Measurements from ENCODE around the gene MZB1. TPM values are rescaled to one million over a fixed set of nuclear protein-coding genes. Genes with fewer than 3 reads are reported as not detected.

Gene MZB1
- total and polyA plus RNA-seq, 2 of the 8 experiments (the other 6 are each of a cell fraction or from before 2014, with no cell fraction given) = 0.39 to 0.47 TPM

DNA sequence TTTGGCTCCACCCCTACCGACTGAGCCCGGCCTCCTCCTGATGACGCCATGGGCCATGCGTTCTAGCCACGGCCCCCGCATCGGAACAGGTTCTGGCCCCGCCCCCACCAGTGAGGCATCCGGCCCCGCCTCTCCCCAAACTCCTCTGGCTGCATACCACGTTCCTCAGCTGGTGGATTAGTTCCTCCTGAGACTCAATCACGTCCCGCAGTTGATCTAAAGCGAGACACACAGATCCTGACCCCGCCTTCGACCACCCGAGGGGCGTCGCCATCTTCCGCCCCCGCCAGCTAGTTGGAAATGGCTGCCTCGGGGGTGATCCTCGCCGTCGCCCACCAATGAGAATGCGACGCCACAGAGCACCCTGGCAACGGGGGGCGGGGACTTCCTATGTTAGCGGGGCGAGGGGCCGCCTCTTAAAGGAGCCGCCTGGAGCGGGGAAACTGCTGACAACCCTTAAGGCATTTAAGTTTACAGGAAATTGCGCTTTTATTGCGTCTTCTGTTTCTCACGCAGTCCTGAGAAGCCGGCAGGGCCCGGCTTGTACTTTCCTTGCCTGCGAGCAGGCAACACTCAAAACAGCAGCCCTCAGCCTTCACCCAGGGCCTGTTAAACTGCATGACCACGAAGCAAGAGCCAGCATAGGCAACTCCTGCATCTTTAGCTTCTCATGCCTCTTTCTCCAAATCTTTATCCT is 14.2 kb upstream of the MZB1 start, which contains the start of gene SPATA24:
TSS of gene SPATA24 (minus strand) at position 303 of the 697 bp plus-strand sequence. CDS start at position 274, 29 bp downstream.
- H3K4me1 ChIP-seq (replicated peaks in 1 of 4; ENCODE audit: control insufficient read depth in 3 of 4, insufficient read depth in 4 of 4, low read length in 3 of 4) = peaks cover 0 to 8% (median 4%) of the 10 kb centered on the region in 4 experiments; a peak in 6 of 7 replicates
- FAIRE-seq = no peak
- TF ChIP-seq GABPA (IDR thresholded peaks at IDR 0.05; ENCODE audit: borderline replicate concordance, insufficient read depth, low read length) (no peak), BRCA1 (IDR thresholded peaks at IDR 0.05; ENCODE audit: low read depth, low read length) (no peak), E2F6 (IDR thresholded peaks at IDR 0.05) (0 out of 2 replicates have a peak, but pooled peaks have one; percentile 13), SP1 (IDR thresholded peaks at IDR 0.05; ENCODE audit: low read depth, low read length) (peak; percentile 58; the same call in 1 of the 2 replicates), TEAD4 (IDR thresholded peaks at IDR 0.05; ENCODE audit: low read depth, low read length) (peak; percentile 56; the same call in 1 of the 2 replicates), HDAC2 (IDR thresholded peaks at IDR 0.05; ENCODE audit: borderline replicate concordance in 1 of 2, low read depth in 2 of 2, low read length in 2 of 2) (0 out of 4 replicates have a peak, but pooled peaks of 1 of the 2 experiments have one; percentile 48), FOSL1 (IDR thresholded peaks at IDR 0.05; ENCODE audit: insufficient read depth, low read depth, low read length) (no peak), CREB1 (IDR thresholded peaks at IDR 0.05) (peak; percentile 91), SP4 (IDR thresholded peaks at IDR 0.05; ENCODE audit: low read length) (no peak), POLR2AphosphoS5 (IDR thresholded peaks at IDR 0.05; ENCODE audit: low read depth, low read length) (peak; percentile 86), EGR1 (IDR thresholded peaks at IDR 0.05; ENCODE audit: borderline replicate concordance, low read depth, low read length) (peak; percentile 96; the same call in 1 of the 2 replicates)

More for the DNA sequence above, 14.2 kb upstream of the MZB1 start, which contains the start of gene SPATA24:
- Histone ChIP-seq H2BK15ac (ENCODE audit: low read length) (peak within 1 kb of the TSS; percentile 92; the same call in 1 of the 2 replicates), H3K9ac (replicated peaks in 1 of 4; ENCODE audit: extremely low read depth in 1 of 4, low read depth in 3 of 4, low read length in 3 of 4) (peak within 1 kb of the TSS in 3 of 4 experiments; percentile 92 to 97 (median 93); a peak in 6 of 7 replicates), H3K9me3 (ENCODE audit: insufficient read depth in 2 of 2, low read depth in 1 of 2, low read length in 1 of 2) (no peaks in the 10 kb centered on the region), H2BK120ac (replicated peaks; ENCODE audit: low read depth, low read length) (peak within 1 kb of the TSS; percentile 75), H3K79me2 (ENCODE audit: control insufficient read depth in 1 of 2, insufficient read depth in 2 of 2, low read length in 2 of 2) (no peaks in the 10 kb centered on the region; a peak in 2 of 4 replicates), H2BK20ac (ENCODE audit: low read length) (peak within 1 kb of the TSS; percentile 98), H3K36me3 (ENCODE audit: control insufficient read depth in 2 of 4, insufficient read depth in 4 of 4, low read length in 3 of 4) (peaks cover 0 to 6% (median 3%) of the 10 kb centered on the region in 4 experiments; a peak in 2 of 8 replicates), H2AK5ac (ENCODE audit: low read depth, low read length) (no peak within 1 kb of the TSS), H3K4ac (replicated peaks; ENCODE audit: insufficient read length, low read depth, low read length) (no peak within 1 kb of the TSS), H4K8ac (ENCODE audit: extremely low read depth, insufficient read depth, low read length) (peak within 1 kb of the TSS; percentile 94; the same call in 1 of the 2 replicates), H4K20me1 (replicated peaks in 1 of 2; ENCODE audit: control insufficient read depth in 1 of 2, insufficient read depth in 2 of 2, low read length in 2 of 2) (peaks cover 0 to 1% of the 10 kb centered on the region in 2 experiments), H3K4me3 (ENCODE audit: extremely low read depth in 1 of 4, insufficient read depth in 2 of 4, low read depth in 3 of 4, low read length in 4 of 4) (peak within 1 kb of the TSS; percentile 72 to 84 (median 80)), H3K23ac (ENCODE audit: insufficient read length) (no peak within 1 kb of the TSS), H3K27me3 (replicated peaks in 1 of 4; ENCODE audit: control insufficient read depth in 3 of 4, extremely low read depth in 1 of 4, insufficient read depth in 3 of 4, low read length in 3 of 4) (0 out of 7 replicates have a peak, but pooled peaks cover 0 to 4% (median 0%) of the 10 kb centered on the region in 4 experiments), H3K79me1 (ENCODE audit: low read depth, low read length) (no peaks in the 10 kb centered on the region), H2BK12ac (ENCODE audit: low read depth, low read length) (peak within 1 kb of the TSS; percentile 96), H3K4me2 (ENCODE audit: insufficient read depth in 1 of 2, low read depth in 2 of 2, low read length in 2 of 2) (peak within 1 kb of the TSS; percentile 74 to 96), H3K18ac (ENCODE audit: extremely low read depth, low read length) (peak within 1 kb of the TSS; percentile 100), H4K5ac (ENCODE audit: insufficient read length, low read depth, low read length) (peak within 1 kb of the TSS; percentile 100), H2AFZ (ENCODE audit: low read length) (peak within 1 kb of the TSS; percentile 88), H3K56ac (replicated peaks; ENCODE audit: insufficient read length, low read depth, low read length) (peak within 1 kb of the TSS; percentile 91), H3K27ac (ENCODE audit: low read depth, low read length) (peak within 1 kb of the TSS; percentile 94), H3K23me2 (ENCODE audit: low read depth, low read length) (peaks cover 4% of the 10 kb centered on the region; the same call in 1 of the 2 replicates), H4K91ac (replicated peaks; ENCODE audit: insufficient read length, low read length) (peak within 1 kb of the TSS; percentile 95), H3K14ac (ENCODE audit: insufficient read length) (no peak within 1 kb of the TSS), H2BK5ac (ENCODE audit: low read depth, low read length) (peak within 1 kb of the TSS; percentile 99)
- peak; percentile 87 to 95 for DNase-seq (ENCODE audit: low read depth in 1 of 2, low spot score in 2 of 2)
- ChIA-PET POLR2A (ENCODE audit: partially characterized antibody) (interaction anchor here (0.6 to 2.8 kb wide), 15 partner anchors 8 to 761 kb away, joined by 3 to 16 read pairs (median 4); partner anchors contain the start of genes DNAJC18 and MATR3), CTCF (ENCODE audit: partially characterized antibody) (interaction anchor here (2.3 to 2.7 kb wide), 4 partner anchors 7 to 17 kb away, joined by 9 to 16 read pairs (median 15); no protein-coding TSS in a partner anchor)
- 4% methylated on average over 40 of the region's 41 CpGs; no CpG with 5 or more reads in 1 of the 2 experiments for WGBS, 2 experiments (ENCODE audit: extremely low coverage in 1 of 2, insufficient coverage in 1 of 2, insufficient read length in 1 of 2, insufficient replicate concordance in 2 of 2, low coverage in 1 of 2, low lambda C conversion rate in 2 of 2, missing lambda C conversion rate in 1 of 2)
